Measurements from ENCODE around the gene ZNF414. TPM values are rescaled to one million over a fixed set of nuclear protein-coding genes. Genes with fewer than 3 reads are reported as not detected.

The ZNF414 gene
- total and polyA plus RNA-seq, 2 donors (not counting 1 experiment from before 2014, with no cell fraction given), result 43.8 to 52.0 TPM

DNA sequence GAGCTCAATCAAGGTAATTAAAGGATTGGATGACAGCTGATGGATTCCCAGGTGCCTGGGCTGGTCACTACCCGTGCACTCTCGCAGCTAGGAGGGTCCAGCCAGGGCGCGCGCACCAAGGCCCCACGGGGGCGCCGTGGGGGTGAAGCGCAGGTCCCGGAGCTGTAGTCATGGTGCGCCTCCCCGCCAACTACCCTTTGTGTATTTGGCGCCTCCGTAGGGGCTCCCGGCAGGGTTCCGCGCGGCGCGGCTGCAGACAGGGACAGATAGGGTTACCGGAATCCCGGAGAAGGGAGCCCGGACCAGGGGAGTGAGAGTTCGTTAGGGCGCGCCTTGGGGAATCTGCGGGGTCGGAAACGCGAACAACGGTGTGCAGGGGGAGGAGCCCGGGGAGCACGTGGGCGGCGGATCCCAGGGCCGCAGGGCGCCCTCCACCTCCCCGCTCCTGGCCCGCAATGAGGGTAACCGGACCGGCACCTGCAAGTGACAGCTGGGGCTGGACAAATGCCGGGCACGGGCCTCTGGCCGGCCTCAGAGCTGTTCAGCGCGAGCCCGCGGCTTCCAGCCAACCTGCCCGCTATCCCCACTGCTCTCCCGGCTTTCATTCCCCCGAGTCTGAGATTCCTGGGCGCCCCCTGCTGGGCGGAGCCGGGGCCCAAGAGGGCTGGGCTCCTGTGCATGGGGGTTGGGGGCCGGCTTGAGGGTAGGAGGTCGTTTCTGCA, 8.1 kb downstream of the ZNF414 start:
- H3K4me3 ChIP-seq (ENCODE audit: control extremely low read depth in 1 of 5, extremely low read depth in 1 of 5, insufficient read depth in 1 of 5, low read depth in 2 of 5, low read length in 4 of 5), result peak overlapping the region in 4 of 5 experiments; percentile 64 to 72 (median 68)
- WGBS (ENCODE audit: insufficient coverage), result under 1% methylated on average over 55 of the region's 56 CpGs
- H3K4me3 Mint-ChIP-seq, result peak overlapping the region; percentile 93
- peaks cover 0 to 10% (median 2%) of the 10 kb centered on the region in 4 experiments for H3K27me3 ChIP-seq (replicated peaks in 1 of 4; ENCODE audit: control extremely low read depth in 1 of 4, control insufficient read depth in 3 of 4, insufficient read depth in 4 of 4, low read length in 3 of 4)
- POLR2A ChIA-PET, result interaction anchor here (0.5 to 1.3 kb wide), 6 partner anchors 8 to 153 kb away, joined by 3 to 7 read pairs (median 3); partner anchors contain the start of genes MARCHF2 and ZNF414
- H2AFZ ChIP-seq (ENCODE audit: insufficient read depth, low read depth, low read length, poor library complexity, severe bottlenecking), result peak overlapping the region; percentile 88
- CTCF ChIA-PET, result interaction anchor here (0.5 to 3.8 kb wide), 17 partner anchors 11 to 455 kb away, joined by 3 to 38 read pairs (median 4); partner anchors contain the start of genes HNRNPM, MARCHF2, MYO1F and NDUFA7
- peak overlapping the region; percentile 71 for H3K9ac ChIP-seq (ENCODE audit: low read length)
- no peaks in the 10 kb centered on the region for H3K9me3 Mint-ChIP-seq (ENCODE audit: insufficient read depth)
- peaks cover 9% of the 10 kb centered on the region for H3K4me1 Mint-ChIP-seq
- no peaks in the 10 kb centered on the region for H3K79me2 ChIP-seq (ENCODE audit: control insufficient read depth, insufficient read depth, low read length)
- no peaks in the 10 kb centered on the region for H3K36me3 ChIP-seq (replicated peaks in 1 of 2; ENCODE audit: control extremely low read depth in 1 of 2, control insufficient read depth in 1 of 2, extremely low read depth in 1 of 2, insufficient read depth in 2 of 2, low read length in 1 of 2)
- H4K20me1 ChIP-seq (ENCODE audit: control insufficient read depth, insufficient read depth, low read length, poor library complexity, severe bottlenecking), result no peaks in the 10 kb centered on the region
- no peaks in the 10 kb centered on the region for H3K9me3 ChIP-seq (ENCODE audit: control extremely low read depth in 1 of 3, control insufficient read depth in 2 of 3, insufficient read depth in 1 of 3, low read length in 2 of 3)
- intact Hi-C loops (cut with micrococcal nuclease), result loop anchor here (1.0 kb wide), 2 partner anchors 7 to 152 kb away; no protein-coding TSS in a partner anchor
- peak; percentile 82 for DNase-seq
- H3K27me3 Mint-ChIP-seq, result no peaks in the 10 kb centered on the region
- peak; percentile 78 for ATAC-seq (ENCODE audit: low read depth)
- no peak for TF ChIP-seq EZH2 (IDR thresholded peaks at IDR 0.05; ENCODE audit: borderline replicate concordance, insufficient read depth, low read depth, low read length, poor library complexity, severe bottlenecking)
- TF ChIP-seq, protein P1, sequence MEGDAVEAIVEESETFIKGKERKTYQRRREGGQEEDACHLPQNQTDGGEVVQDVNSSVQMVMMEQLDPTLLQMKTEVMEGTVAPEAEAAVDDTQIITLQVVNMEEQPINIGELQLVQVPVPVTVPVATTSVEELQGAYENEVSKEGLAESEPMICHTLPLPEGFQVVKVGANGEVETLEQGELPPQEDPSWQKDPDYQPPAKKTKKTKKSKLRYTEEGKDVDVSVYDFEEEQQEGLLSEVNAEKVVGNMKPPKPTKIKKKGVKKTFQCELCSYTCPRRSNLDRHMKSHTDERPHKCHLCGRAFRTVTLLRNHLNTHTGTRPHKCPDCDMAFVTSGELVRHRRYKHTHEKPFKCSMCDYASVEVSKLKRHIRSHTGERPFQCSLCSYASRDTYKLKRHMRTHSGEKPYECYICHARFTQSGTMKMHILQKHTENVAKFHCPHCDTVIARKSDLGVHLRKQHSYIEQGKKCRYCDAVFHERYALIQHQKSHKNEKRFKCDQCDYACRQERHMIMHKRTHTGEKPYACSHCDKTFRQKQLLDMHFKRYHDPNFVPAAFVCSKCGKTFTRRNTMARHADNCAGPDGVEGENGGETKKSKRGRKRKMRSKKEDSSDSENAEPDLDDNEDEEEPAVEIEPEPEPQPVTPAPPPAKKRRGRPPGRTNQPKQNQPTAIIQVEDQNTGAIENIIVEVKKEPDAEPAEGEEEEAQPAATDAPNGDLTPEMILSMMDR (IDR thresholded peaks at IDR 0.05), result peak; percentile 73
- H3K27ac ChIP-seq (ENCODE audit: low read length in 2 of 2), result no peak overlapping the region
- peak overlapping the region; percentile 68 for H3K27ac Mint-ChIP-seq
- peaks cover 0 to 24% of the 10 kb centered on the region in 2 donors for H3K4me1 ChIP-seq (ENCODE audit: control insufficient read depth in 2 of 2, insufficient read depth in 2 of 2, low read length in 2 of 2)
- H3K4me2 ChIP-seq (replicated peaks; ENCODE audit: low read depth, low read length, poor library complexity, severe bottlenecking), result peak overlapping the region; percentile 98

DNA sequence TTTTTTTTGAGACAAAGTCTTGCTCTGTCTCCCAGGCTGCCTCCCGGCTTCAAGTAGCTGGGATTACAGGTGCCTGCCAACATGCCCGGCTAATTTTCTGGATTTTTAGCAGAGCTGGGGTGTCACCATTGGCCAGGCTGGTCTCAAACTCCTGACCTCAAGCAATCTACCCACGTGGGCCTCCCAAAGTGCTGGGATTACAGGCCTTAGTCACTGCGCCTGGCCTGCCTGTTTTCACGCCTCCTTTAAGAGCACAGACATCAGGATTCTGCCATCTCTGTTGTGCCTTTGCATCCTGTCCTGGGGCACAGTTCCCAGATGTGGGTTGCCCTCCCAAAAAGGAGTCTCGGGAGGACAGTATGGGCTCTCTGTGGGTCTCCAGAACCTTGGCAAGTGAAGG, 9.0 kb downstream of the ZNF414 start:
- Histone ChIP-seq H4K20me1 (ENCODE audit: control insufficient read depth, insufficient read depth, low read length, poor library complexity, severe bottlenecking) (no peaks in the 10 kb centered on the region), H3K4me2 (replicated peaks; ENCODE audit: low read depth, low read length, poor library complexity, severe bottlenecking) (peak overlapping the region; percentile 98), H3K79me2 (ENCODE audit: control insufficient read depth, insufficient read depth, low read length) (no peaks in the 10 kb centered on the region), H3K27ac (ENCODE audit: low read length in 2 of 2) (no peak overlapping the region), H3K4me1 (ENCODE audit: control insufficient read depth in 2 of 2, insufficient read depth in 2 of 2, low read length in 2 of 2) (peaks cover 0 to 24% of the 10 kb centered on the region in 2 donors), H3K9me3 (ENCODE audit: control extremely low read depth in 1 of 3, control insufficient read depth in 2 of 3, insufficient read depth in 1 of 3, low read length in 2 of 3) (no peaks in the 10 kb centered on the region), H2AFZ (ENCODE audit: insufficient read depth, low read depth, low read length, poor library complexity, severe bottlenecking) (no peak overlapping the region), H3K4me3 (ENCODE audit: control extremely low read depth in 1 of 5, extremely low read depth in 1 of 5, insufficient read depth in 1 of 5, low read depth in 2 of 5, low read length in 4 of 5) (no peak overlapping the region), H3K36me3 (replicated peaks in 1 of 2; ENCODE audit: control extremely low read depth in 1 of 2, control insufficient read depth in 1 of 2, extremely low read depth in 1 of 2, insufficient read depth in 2 of 2, low read length in 1 of 2) (no peaks in the 10 kb centered on the region), H3K27me3 (replicated peaks in 1 of 4; ENCODE audit: control extremely low read depth in 1 of 4, control insufficient read depth in 3 of 4, insufficient read depth in 4 of 4, low read length in 3 of 4) (peaks cover 0 to 10% (median 2%) of the 10 kb centered on the region in 4 experiments), H3K9ac (ENCODE audit: low read length) (no peak overlapping the region)
- no peak for TF ChIP-seq EZH2 (IDR thresholded peaks at IDR 0.05; ENCODE audit: borderline replicate concordance, insufficient read depth, low read depth, low read length, poor library complexity, severe bottlenecking)
- TF ChIP-seq, protein P1 (IDR thresholded peaks at IDR 0.05), result no peak
- Mint-ChIP-seq H3K4me3 (peak overlapping the region; percentile 56), H3K9me3 (ENCODE audit: insufficient read depth) (no peaks in the 10 kb centered on the region), H3K27me3 (no peaks in the 10 kb centered on the region), H3K27ac (no peak overlapping the region), H3K4me1 (peaks cover 9% of the 10 kb centered on the region)
- CTCF ChIA-PET, result interaction anchor here (0.7 to 3.8 kb wide), 14 partner anchors 10 to 184 kb away, joined by 3 to 38 read pairs (median 4); partner anchors contain the start of genes MARCHF2, MYO1F, NDUFA7 and RPS28
- 96% methylated on average over 6 of the region's 6 CpGs for WGBS (ENCODE audit: insufficient coverage)
- intact Hi-C loops (cut with micrococcal nuclease), result loop anchor here (1.0 kb wide), 1 partner anchor 8 kb away; no protein-coding TSS in a partner anchor
- ATAC-seq (ENCODE audit: low read depth) (no peak), DNase-seq (no peak)
- POLR2A ChIA-PET, result interaction anchor here (0.5 kb wide), 1 partner anchor 9 kb away, joined by 4 read pairs; no protein-coding TSS in a partner anchor

All from B cell (primary cell).